Esophagus muscularis mucosa (tissue), 3 donors: ENCODE results near the gene PSMA4.

Experiments
- CTCF ChIP-seq, 3 experiments: fragments of 200-600 bp in 2 of 3; fragments of 450-650 bp in 1 of 3; sonication (generic) in 2 of 3; IDR thresholded peaks; one replicate each; pipeline ENCODE4 v1.5.1; 2017 to 2019; ENCODE audit warnings: antibody characterized with exemption in 3 of 3, mild to moderate bottlenecking in 2 of 3, moderate library complexity in 1 of 3
- POLR2AphosphoS5 ChIP-seq, 2 donors: sonication (generic); formaldehyde crosslinking; IDR thresholded peaks; one replicate each; pipeline ENCODE4 v1.6.1; 2017; ENCODE audit warnings: antibody characterized with exemption in 2 of 2

DNA sequence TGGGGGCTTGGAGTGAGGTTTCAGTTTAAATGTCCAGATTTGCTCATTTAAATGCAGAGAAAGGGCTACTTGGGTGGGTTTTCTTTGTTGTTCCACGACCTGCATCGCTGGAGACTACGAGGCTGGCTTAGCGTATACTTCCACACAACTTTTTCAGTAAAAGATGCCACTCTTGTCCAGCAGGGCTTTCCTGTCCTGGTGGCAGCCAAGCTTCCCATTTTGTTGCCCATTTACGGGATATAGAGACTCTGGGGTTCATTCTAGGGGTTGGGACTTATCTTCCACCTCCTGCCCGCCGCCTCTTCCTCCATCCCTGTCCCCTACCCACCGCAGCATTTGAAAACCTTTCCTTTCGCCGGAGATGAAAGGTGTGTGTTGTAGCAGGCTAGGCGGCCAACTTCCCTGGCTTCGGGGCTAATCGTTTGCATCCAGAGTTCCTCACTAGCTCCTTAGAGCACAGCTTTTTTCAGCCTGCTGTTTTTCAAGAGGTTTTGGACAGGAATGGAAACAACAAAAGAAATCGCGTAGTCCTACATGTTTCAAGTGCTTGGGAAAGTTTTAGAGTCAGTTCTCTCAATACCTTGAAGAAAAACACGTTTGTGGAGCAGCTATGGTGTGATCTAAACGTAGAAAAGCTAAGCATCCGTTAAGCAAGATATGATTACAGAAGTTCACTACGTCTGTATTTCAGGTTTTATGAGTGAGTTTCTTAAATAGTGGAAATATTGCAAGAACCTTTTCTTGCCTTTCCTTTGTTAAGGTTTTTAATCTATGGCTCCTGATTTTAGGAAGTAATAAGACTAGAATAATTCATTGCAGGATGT is 25.9 kb downstream of the PSMA4 start:
- peak in 1 of 3 experiments; percentile 22 for TF ChIP-seq CTCF (IDR thresholded peaks at IDR 0.05)
- no peak for TF ChIP-seq POLR2AphosphoS5 (IDR thresholded peaks at IDR 0.05)
